Measurements from ENCODE around the gene KCNH3.

DNA sequence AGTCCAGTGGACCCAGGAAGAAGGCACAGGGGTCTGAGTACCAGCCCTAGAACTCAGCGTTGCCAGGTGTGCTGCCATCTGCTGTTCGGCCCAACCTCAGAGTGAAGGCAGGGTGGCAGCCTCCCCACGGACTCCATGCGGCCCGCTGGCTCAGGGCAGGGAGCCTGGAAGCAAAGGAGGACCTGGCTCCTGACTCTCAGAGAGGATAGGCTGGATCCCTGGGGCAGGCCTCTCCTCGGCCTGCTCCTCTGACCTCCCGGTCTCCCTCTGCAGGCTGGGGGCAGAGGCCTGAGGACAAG is 19.0 kb downstream of the KCNH3 start:
- TF ChIP-seq, protein P1, sequence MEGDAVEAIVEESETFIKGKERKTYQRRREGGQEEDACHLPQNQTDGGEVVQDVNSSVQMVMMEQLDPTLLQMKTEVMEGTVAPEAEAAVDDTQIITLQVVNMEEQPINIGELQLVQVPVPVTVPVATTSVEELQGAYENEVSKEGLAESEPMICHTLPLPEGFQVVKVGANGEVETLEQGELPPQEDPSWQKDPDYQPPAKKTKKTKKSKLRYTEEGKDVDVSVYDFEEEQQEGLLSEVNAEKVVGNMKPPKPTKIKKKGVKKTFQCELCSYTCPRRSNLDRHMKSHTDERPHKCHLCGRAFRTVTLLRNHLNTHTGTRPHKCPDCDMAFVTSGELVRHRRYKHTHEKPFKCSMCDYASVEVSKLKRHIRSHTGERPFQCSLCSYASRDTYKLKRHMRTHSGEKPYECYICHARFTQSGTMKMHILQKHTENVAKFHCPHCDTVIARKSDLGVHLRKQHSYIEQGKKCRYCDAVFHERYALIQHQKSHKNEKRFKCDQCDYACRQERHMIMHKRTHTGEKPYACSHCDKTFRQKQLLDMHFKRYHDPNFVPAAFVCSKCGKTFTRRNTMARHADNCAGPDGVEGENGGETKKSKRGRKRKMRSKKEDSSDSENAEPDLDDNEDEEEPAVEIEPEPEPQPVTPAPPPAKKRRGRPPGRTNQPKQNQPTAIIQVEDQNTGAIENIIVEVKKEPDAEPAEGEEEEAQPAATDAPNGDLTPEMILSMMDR (conservative IDR thresholded peaks at IDR 0.05; ENCODE audit: low read length), result peak; percentile 31
- no peak for TF ChIP-seq EZH2phosphoT487 (IDR thresholded peaks at IDR 0.05; ENCODE audit: borderline replicate concordance)
